A549 (cell line): ENCODE results near the gene CCL23.

Source experiments
- CHD4 ChIP-seq: fragments of 200-600 bp; sonication (generic); IDR thresholded peaks from 2 replicates; pipeline ENCODE4 v1.6.1; 2016; ENCODE audit warnings: antibody characterized with exemption, mild to moderate bottlenecking, borderline replicate concordance
- CTCF ChIP-seq: fragments of >200 bp; sonication (Bioruptor Twin); formaldehyde crosslinking; IDR thresholded peaks from 3 replicates; pipeline ENCODE4 v1.5.1; 2016
- EP300 ChIP-seq, 2 experiments: fragments of >200 bp; sonication (Bioruptor Twin); formaldehyde crosslinking; IDR thresholded peaks; 2 replicates in 1 of 2; 3 replicates in 1 of 2; pipeline ENCODE4 v1.6.1; 2016 to 2017
- FOXS1 ChIP-seq: fragments of 250-450 bp; sonication (Bioruptor Pico); IDR thresholded peaks from 2 replicates; pipeline ENCODE4 v1.5.0; 2020; ENCODE audit warnings: mild to moderate bottlenecking, moderate library complexity
- JUN ChIP-seq, 2 experiments: fragments of >200 bp; sonication (Bioruptor Twin); formaldehyde crosslinking; IDR thresholded peaks; 2 replicates in 1 of 2; 3 replicates in 1 of 2; pipeline ENCODE4 v1.6.1; 2016 to 2017
- KDM5A ChIP-seq: fragments of 200-600 bp; sonication (generic); IDR thresholded peaks from 2 replicates; pipeline ENCODE4 v1.6.1; 2016; ENCODE audit warnings: antibody characterized with exemption, mild to moderate bottlenecking
- POLR2A ChIP-seq: IDR thresholded peaks from 2 replicates; pipeline ENCODE4 v1.6.1; 2012; ENCODE audit warnings: mild to moderate bottlenecking, low read length
- POLR2AphosphoS2 ChIP-seq: conservative IDR thresholded peaks from 2 replicates; pipeline ENCODE4 v1.6.1; 2012; ENCODE audit warnings: low read length, improper control_type of control experiment, inconsistent platforms
- RAD21 ChIP-seq, 2 experiments: fragments of >200 bp in 1 of 2; sonication (Bioruptor Twin) in 1 of 2; formaldehyde crosslinking in 1 of 2; IDR thresholded peaks in 1 of 2; conservative IDR thresholded peaks in 1 of 2; 2 replicates in 1 of 2; 3 replicates in 1 of 2; pipeline ENCODE4 v1.6.1; 2012 to 2018; ENCODE audit warnings: inconsistent platforms in 1 of 2
- RCOR1 ChIP-seq: fragments of 150-350 bp; IDR thresholded peaks from 2 replicates; pipeline ENCODE4 v1.6.1; 2014; ENCODE audit warnings: antibody characterized with exemption, low read length, low read depth
- REST ChIP-seq: fragments of 200-600 bp; sonication (generic); IDR thresholded peaks from 2 replicates; pipeline ENCODE4 v1.6.1; 2016; ENCODE audit warnings: antibody characterized with exemption, mild to moderate bottlenecking, moderate library complexity
- RFX5 ChIP-seq: fragments of 450-650 bp; IDR thresholded peaks from 2 replicates; pipeline ENCODE4 v1.7.1; 2014; ENCODE audit warnings: antibody characterized with exemption, mild to moderate bottlenecking, moderate library complexity
- ZFP36 ChIP-seq: fragments of 450-650 bp; IDR thresholded peaks from 2 replicates; pipeline ENCODE4 v1.6.1; 2014; ENCODE audit warnings: borderline replicate concordance; ENCODE audit not compliant: partially characterized antibody

- TF ChIP-seq CTCF (no peak), ZFP36 (no peak), RFX5 (no peak), RAD21 (conservative IDR thresholded peaks at IDR 0.05 in 1 of 2, IDR thresholded peaks at IDR 0.05 in 1 of 2) (no peak), RCOR1 (no peak), FOXS1 (no peak), EP300 (IDR thresholded peaks at IDR 0.05) (no peak), POLR2A (no peak), JUN (IDR thresholded peaks at IDR 0.05) (no peak), CHD4 (no peak), POLR2AphosphoS2 (no peak), REST (no peak), KDM5A (no peak)
These were observed 44.2 kb downstream of the CCL23 start for GRCh38 chr17:35973333-35974260.
